ENCODE results near the gene TMPRSS13.

Gene TMPRSS13

GRCh38 chr11:117910941-117911655 is 18.1 kb downstream of the TMPRSS13 start:
- no peak for DNase-seq

GRCh38 chr11:117910525-117910924 is 18.7 kb downstream of the TMPRSS13 start:
- no peak for DNase-seq

- DNase-seq, result no peak
These were observed 19.4 kb downstream of the TMPRSS13 start for GRCh38 chr11:117909611-117910382.

GRCh38 chr11:117908959-117909610 is 20.1 kb downstream of the TMPRSS13 start:
- no peak for DNase-seq

GRCh38 chr11:117908109-117908895 is 20.9 kb downstream of the TMPRSS13 start:
- DNase-seq, result no peak

GRCh38 chr11:117907276-117908108 is 21.7 kb downstream of the TMPRSS13 start:
- peak; percentile 89 for DNase-seq

GRCh38 chr11:117906710-117907109 is 22.5 kb downstream of the TMPRSS13 start:
- DNase-seq, result no peak

- no peak for DNase-seq
These were observed 23.1 kb downstream of the TMPRSS13 start for GRCh38 chr11:117906126-117906525.

GRCh38 chr11:117905524-117905923 is 23.7 kb downstream of the TMPRSS13 start:
- DNase-seq, result no peak

GRCh38 chr11:117903505-117904382 is 25.5 kb downstream of the TMPRSS13 start:
- DNase-seq, result no peak

GRCh38 chr11:117902001-117902845 is 27.0 kb downstream of the TMPRSS13 start:
- DNase-seq, result no peak

GRCh38 chr11:117901601-117902000 is 27.6 kb downstream of the TMPRSS13 start:
- no peak for DNase-seq

GRCh38 chr11:117900720-117901440 is 28.3 kb downstream of the TMPRSS13 start:
- peak; percentile 10 for DNase-seq

- DNase-seq, result peak; percentile 10
These were observed 29.0 kb downstream of the TMPRSS13 start for GRCh38 chr11:117900121-117900648.

- peak; percentile 12 for DNase-seq
These were observed 31.1 kb downstream of the TMPRSS13 start for GRCh38 chr11:117898059-117898458.

- DNase-seq, result no peak
These were observed 36.6 kb downstream of the TMPRSS13 start for GRCh38 chr11:117892651-117893050.

- DNase-seq, result no peak
These were observed 37.8 kb downstream of the TMPRSS13 start for GRCh38 chr11:117891362-117891761.

GRCh38 chr11:117888139-117888566 is 41.0 kb downstream of the TMPRSS13 start:
- no peak for DNase-seq

Data from left hindlimb (tissue), 1 donor.